ENCODE data around the gene MRPL46. TPM values are rescaled to one million over a fixed set of nuclear protein-coding genes. Genes with fewer than 3 reads are reported as not detected.
"Not testable (repeated sequence)": the region's sequence is repeated elsewhere in the genome, so short reads cannot be mapped to it uniquely, and the experiment has no call there.

Gene MRPL46
- polyA plus RNA-seq, 1 donor = 28.2 TPM

DNA sequence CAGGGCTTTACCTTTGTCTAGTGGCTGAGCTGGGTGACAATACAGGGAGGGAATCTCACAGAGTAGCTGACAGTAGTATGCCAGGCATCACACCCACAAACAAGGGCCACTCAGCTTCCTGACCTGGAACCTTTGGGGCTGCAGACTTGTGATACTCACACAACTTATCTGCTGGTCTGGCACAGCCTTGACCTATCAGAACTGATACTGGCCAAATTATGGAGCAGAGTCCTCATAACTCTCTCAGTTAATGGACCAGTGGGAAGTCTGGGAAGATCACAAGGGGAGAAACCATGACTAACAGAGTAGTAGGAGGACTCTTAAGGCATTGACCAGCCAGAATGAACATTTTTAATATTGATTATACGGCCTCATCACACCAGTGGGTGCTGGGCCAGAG is 19.4 kb downstream of the MRPL46 start:
- DNase-seq = no peak

DNA sequence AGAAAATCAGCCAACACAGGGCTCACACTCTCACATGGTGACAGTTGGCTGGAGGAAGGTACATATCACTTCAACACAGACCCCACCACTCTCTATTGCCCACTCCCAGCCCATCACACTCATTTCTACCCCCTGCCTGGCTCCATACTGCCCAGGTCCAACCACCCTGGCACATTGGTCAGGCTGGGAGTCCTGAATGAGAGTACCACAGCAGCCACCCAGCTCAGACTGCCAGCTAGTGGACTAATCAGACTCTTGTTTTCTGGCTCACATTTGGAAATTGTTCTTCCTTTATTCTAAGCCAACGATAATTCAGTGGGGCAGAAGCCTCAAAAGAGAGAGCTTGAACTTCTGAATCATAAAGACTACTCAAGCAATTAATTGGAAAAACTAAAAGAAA is 20.0 kb downstream of the MRPL46 start:
- DNase-seq = no peak

DNA sequence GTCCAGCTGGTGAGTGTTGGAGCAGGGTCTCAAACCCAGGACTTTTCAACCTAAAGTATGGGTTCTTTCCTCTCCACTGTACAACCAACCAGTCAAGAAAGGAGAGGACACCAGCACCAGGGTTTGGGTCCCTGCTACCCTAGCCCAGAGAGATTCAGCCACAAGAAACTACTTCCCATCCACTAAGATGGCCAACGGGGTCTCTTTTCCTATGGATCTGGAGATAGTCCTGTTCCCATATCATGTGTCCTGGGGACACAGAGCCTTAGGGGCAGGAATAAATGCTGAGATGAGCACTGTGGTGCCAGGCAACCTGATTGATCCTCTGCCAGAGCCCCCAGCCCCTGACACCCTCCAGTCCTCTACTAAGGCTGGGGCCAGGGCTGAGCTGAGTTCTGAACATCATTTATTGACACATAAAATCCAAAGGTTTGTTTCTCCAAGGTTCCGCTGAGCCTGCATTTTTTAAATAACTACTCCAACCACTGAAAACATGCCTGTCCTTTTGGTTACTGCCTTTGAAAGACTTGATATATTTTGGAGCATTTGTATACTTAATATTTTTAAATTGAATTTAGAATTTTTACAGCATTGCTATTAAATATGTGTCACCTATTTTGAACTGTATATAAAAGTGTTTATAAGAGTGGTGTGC is 26.0 kb downstream of the MRPL46 start:
- no peak for DNase-seq

DNA sequence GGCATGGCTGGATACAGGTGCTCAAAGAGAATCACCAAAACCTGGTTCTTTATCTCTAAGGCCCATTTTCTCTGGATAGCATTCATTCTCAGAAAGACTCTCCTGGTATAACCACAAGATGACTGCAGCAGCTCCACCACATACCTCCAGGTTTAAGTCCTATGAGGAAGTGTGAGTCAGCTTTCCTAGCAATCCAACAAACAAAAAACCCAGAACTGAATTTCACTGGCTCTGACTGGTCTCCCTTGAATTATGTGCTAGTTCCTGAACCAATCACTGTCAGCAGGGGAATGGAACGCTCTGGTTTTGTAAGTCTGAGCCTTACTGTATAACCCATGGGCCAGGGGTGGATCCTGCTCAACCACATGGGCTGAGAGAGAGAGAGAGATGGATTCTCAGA is 27.2 kb downstream of the MRPL46 start:
- DNase-seq = no peak

DNA sequence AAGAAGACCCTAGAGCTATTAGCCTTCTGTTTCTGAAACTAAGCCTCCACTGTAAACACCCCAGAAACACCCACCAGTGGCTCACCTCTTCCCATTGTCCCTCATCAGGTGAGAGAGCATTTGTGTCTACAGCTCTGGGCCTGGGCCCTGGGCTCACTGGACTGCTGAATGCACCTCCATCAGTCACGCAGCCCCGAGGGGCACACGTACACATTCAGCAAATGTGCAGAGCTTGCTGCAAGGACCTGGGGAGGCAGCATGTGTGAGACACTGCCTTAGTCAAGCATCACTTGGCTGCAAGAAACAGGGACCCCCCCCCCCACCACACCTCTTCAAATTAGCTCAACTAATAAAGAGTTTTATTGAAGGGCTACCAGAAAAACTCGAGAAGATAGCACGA is 29.0 kb downstream of the MRPL46 start:
- DNase-seq = no peak

DNA sequence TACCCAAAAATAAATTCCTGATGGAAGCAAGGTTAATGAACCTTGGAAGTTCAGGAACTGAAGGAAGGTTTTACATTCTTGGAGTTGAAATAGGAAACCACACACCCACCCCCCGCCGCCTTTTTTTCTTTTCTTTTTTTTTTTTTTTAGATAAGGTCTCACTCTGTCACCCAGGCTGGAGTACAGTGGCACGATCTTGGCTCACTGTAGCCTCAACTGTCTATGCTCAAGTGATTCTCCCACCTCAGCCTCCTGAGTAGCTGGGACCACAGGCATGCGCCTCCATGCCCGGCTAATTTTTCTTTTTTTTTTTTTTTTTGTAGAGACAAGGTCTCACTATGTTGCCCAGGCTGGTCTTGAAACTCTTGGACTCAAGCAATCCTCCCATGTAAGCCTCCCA is 33.1 kb downstream of the MRPL46 start:
- not testable (repeated sequence) for DNase-seq

DNA sequence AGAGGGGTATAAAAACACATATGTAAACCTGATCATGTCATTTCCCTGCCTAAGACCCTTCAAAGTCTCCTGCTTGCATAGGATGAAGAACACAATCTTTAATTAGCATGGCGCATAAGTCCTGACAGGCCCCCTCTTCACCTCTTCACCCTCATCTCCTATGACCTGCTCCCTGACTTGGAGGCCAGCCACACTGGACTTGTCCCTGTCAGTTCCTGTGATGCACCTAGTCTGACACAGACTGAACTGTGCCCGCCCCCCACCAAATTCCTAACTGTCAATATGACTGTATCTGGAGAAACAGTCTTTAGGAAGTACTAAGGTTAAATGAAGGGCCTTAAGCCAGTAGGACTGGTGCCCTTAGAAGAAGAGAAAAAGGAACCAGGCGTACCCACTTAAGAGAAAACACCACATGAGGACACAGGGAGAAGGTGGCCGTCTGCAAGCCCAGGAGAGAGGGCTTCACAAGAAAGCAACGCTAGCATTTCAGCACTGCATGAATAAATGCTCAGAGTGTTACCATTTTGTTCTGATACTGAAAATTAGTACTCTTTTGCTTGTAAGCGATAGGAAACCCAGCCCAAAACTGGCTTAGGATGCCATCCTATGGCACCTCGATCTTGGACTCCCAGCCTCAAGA is 34.0 kb downstream of the MRPL46 start:
- no peak for DNase-seq

DNA sequence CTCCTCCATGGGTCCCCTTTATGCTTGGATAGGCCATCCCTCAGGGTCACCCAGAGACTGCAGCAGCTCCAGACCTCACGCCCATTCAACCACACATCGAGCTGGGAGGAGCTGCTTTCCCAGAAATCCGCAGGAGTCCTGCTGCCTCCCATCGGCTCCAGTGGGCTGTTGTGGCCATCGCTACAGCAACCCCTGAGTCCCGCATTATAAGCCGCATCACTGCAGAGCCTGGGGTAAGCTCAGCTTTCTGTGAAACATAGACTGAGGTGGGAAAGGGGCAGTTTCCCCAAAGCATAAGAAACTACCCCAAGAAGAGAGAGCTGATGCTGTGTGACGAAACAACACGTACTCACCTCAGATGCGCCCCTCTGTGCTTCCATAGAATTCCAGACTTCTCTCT is 35.7 kb downstream of the MRPL46 start:
- DNase-seq = no peak

DNA sequence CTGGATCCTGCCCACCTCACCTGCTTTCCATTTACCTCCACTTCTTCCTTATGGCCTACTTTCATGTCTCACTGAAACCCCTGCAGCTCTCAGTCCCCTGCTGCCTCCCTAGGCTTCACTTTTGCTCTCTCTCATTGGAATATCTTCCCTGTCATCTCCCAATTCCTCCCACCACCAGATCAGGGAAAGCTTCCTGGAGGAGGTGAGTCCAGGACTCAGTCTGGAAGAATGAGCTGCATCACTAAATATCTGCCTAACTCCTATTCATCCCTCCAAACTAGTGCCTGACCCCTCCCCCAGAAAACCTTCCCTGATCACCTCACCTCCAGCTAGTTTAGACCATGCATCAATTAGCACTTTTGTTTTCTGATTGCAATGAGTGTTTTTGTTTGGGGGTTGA is 37.1 kb downstream of the MRPL46 start:
- no peak for DNase-seq

DNA sequence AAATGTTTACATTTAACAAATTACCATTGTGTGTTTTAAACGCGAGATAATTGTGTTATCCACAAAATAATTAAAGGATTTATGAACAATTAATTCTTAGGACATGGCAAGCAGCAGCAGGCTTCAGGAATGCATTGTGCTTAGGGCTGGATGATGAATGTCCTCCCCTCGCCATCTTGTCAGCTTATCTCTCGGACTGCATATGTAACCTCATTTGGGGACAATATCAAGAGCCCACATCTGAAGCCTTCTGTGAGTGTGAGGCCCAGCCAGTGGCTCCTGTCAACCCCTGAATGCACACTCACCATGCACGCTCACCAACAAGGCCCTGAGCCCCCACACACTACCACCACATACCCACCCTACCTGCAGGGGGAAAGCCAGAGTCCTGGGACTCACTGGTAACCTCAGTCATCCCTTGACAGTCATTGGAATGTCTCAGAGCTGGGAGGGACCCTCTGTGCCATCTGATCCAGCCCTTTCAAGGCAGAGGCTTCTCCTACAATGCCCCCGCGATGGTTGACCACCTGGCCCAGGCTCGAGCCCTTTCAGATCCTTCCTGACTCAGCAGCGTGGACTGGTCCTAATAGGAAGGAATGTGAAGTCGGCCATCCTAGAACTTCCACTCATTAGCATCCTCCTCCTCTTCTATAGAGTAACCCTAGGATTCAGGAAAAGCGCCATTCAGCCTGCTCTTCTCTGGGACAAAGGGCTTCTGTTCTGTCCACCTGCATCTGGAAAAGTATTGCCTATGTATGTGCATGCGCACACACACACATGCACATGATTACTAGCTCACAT is 38.2 kb downstream of the MRPL46 start:
- DNase-seq = no peak

DNA sequence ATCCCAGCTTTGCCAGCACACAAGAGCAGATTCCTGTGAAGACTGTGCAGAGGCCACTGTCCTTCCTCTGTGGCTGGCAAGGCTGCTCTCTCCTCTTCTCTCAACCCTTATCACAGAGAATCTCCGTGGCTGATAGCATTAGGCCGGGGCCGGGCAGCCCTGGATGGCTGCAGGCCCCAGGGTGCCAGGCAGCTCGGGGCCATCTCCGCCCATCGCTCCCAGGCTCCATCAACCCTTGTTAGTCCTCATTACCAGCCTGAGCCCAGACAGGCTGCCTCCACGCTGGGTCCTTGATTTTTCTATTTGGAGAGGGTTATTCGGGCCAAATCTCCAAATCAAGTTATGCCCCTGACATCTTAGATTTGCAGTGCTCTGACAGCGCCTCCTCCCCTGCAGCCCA is 39.1 kb downstream of the MRPL46 start:
- no peak for DNase-seq

DNA sequence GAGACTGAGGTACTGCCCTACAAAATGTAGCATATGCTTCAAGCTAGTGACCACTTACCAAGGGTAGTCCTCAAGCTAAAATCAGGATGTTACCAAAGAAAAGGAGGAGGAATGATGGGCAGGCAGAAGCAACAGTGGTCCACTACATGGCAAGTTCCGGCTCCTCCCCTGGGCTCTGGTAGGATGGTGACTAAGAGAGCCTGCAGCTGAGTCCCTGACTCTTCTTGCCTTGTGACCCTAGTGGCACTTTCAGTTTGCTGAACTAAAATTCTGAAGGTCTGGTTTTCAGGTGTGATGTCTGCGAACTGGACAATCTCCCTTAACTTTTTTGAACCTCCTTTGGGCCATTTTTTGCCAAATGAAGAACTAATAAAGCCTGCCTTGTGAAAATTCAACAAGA is 40.9 kb downstream of the MRPL46 start:
- no peak for DNase-seq

DNA sequence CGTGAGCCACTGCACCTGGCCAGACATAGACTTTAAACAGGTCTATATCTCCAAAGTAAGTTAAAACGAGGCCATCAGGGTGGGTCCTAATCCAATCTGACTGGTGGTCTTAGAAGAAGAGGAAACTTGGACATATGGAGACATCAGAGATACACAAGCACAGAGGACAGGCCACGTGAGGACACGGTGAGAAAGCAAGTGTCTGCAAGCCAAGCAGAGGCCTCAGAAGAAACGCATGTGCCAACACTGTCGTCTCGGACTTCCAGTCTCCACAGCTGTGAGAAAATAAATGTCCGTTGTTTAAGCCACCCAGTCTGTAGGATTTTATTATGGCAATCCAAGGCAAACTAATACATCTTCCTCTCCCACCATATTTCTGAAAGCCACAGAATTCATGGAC is 43.9 kb downstream of the MRPL46 start:
- no peak for DNase-seq

DNA sequence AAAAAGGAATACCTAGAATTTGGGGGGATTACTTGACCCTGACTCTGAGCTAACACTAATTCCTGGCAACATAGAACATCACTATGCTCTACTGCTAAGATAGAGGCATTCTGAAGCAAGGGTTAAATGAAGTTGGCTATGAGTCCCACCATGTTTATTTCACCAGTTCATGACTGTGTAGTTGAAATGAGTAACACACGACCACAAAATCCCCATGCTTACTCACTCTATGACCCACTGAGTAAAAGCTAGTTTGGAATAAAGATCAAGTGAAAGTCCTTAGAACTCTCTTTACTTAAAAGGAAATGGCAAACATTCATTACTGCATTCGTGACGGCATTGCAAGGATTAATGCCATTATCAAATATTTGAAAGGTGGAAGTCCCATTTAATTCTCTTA is 47.4 kb downstream of the MRPL46 start:
- no peak for DNase-seq

Other genes starting within 250 kb of the MRPL46 start
- gene NTRK3, start 210.6 kb downstream of the MRPL46 start, polyA plus RNA-seq (ENCODE audit: insufficient read length) = 13.7 TPM
- gene MRPS11, start 320 bp upstream of the MRPL46 start, polyA plus RNA-seq (ENCODE audit: insufficient read length) = 47.2 TPM
- 11.9 TPM for gene DET1, start 79.3 kb upstream of the MRPL46 start, polyA plus RNA-seq (ENCODE audit: insufficient read length)
- 5.9 TPM for gene AEN, start 154.0 kb upstream of the MRPL46 start, polyA plus RNA-seq (ENCODE audit: insufficient read length)
- gene ISG20, start 171.6 kb upstream of the MRPL46 start, polyA plus RNA-seq (ENCODE audit: insufficient read length) = 1.2 TPM

Data from left kidney (tissue), 2 donors.